HEK293 (cell line): ENCODE data around the gene ARID3B.

Experiments
- BCL11B ChIP-seq: fragments of 450-650 bp; formaldehyde crosslinking; IDR thresholded peaks from 2 replicates; pipeline ENCODE4 v1.5.1; 2016; ENCODE audit warnings: low read depth, missing biosample characterization, missing genetic modification characterization
- GLI4 ChIP-seq: fragments of 450-650 bp; formaldehyde crosslinking; IDR thresholded peaks from 2 replicates; pipeline ENCODE4 v1.5.1; 2016; ENCODE audit warnings: missing biosample characterization, missing genetic modification characterization
- KLF1 ChIP-seq: fragments of 450-650 bp; formaldehyde crosslinking; IDR thresholded peaks from 2 replicates; pipeline ENCODE4 v1.5.1; 2016; ENCODE audit warnings: missing biosample characterization, missing genetic modification characterization
- PBX3 ChIP-seq: sonication (generic); formaldehyde crosslinking; IDR thresholded peaks from 2 replicates; pipeline ENCODE4 v1.8.1; 2022; ENCODE audit warnings: mild to moderate bottlenecking, moderate library complexity, missing genetic modification reagents
- RBAK ChIP-seq: fragments of 450-650 bp; formaldehyde crosslinking; IDR thresholded peaks from 2 replicates; pipeline ENCODE4 v1.5.1; 2016; ENCODE audit warnings: missing biosample characterization, missing genetic modification characterization
- REST ChIP-seq: fragments of 450-650 bp; formaldehyde crosslinking; IDR thresholded peaks from 2 replicates; pipeline ENCODE4 v1.5.1; 2016; ENCODE audit warnings: missing biosample characterization, missing genetic modification characterization
- SALL2 ChIP-seq: fragments of 450-650 bp; formaldehyde crosslinking; IDR thresholded peaks from 2 replicates; pipeline ENCODE4 v1.5.0; 2017; ENCODE audit warnings: missing biosample characterization, mild to moderate bottlenecking, missing genetic modification characterization, borderline replicate concordance
- SCRT1 ChIP-seq: fragments of 450-650 bp; formaldehyde crosslinking; IDR thresholded peaks from 2 replicates; pipeline ENCODE4 v1.5.1; 2016; ENCODE audit warnings: missing biosample characterization, missing genetic modification characterization, borderline replicate concordance
- SP2 ChIP-seq: fragments of 450-650 bp; formaldehyde crosslinking; IDR thresholded peaks from 2 replicates; pipeline ENCODE4 v1.5.1; 2016; ENCODE audit warnings: missing biosample characterization, missing genetic modification characterization
- TRIM28 ChIP-seq: IDR thresholded peaks from 2 replicates; pipeline ENCODE4 v1.6.1; 2011; ENCODE audit warnings: low read length, control low read depth, borderline replicate concordance
- YY2 ChIP-seq: fragments of 450-650 bp; formaldehyde crosslinking; IDR thresholded peaks from 2 replicates; pipeline ENCODE4 v1.5.1; 2016; ENCODE audit warnings: missing biosample characterization, missing genetic modification characterization
- ZIC2 ChIP-seq: fragments of 450-650 bp; formaldehyde crosslinking; IDR thresholded peaks from 2 replicates; pipeline ENCODE4 v1.5.1; 2016; ENCODE audit warnings: missing biosample characterization, missing genetic modification characterization
- ZNF16 ChIP-seq: fragments of 450-650 bp; formaldehyde crosslinking; IDR thresholded peaks from 2 replicates; pipeline ENCODE4 v1.5.1; 2016; ENCODE audit warnings: low read depth, missing biosample characterization, missing genetic modification characterization
- ZNF175 ChIP-seq: fragments of 450-650 bp; formaldehyde crosslinking; IDR thresholded peaks from 2 replicates; pipeline ENCODE4 v1.5.1; 2016; ENCODE audit warnings: missing biosample characterization, missing genetic modification characterization
- ZNF214 ChIP-seq: fragments of 450-650 bp; formaldehyde crosslinking; IDR thresholded peaks from 2 replicates; pipeline ENCODE4 v1.5.1; 2017; ENCODE audit warnings: missing biosample characterization, mild to moderate bottlenecking, missing genetic modification characterization, borderline replicate concordance
- ZNF280C ChIP-seq: fragments of 450-650 bp; formaldehyde crosslinking; IDR thresholded peaks from 2 replicates; pipeline ENCODE4 v1.5.1; 2016; ENCODE audit warnings: missing biosample characterization, missing genetic modification characterization
- ZNF311 ChIP-seq: fragments of 450-650 bp; formaldehyde crosslinking; IDR thresholded peaks from 2 replicates; pipeline ENCODE4 v1.5.1; 2017; ENCODE audit warnings: missing biosample characterization, missing genetic modification characterization, borderline replicate concordance
- ZNF335 ChIP-seq: fragments of 450-650 bp; formaldehyde crosslinking; conservative IDR thresholded peaks from 2 replicates; pipeline ENCODE4 v1.5.1; 2016; ENCODE audit warnings: missing biosample characterization, missing genetic modification characterization
- ZNF341 ChIP-seq: fragments of 450-650 bp; formaldehyde crosslinking; IDR thresholded peaks from 2 replicates; pipeline ENCODE4; 2016; ENCODE audit warnings: low read depth, missing biosample characterization, missing genetic modification characterization
- ZNF366 ChIP-seq: fragments of 450-650 bp; formaldehyde crosslinking; conservative IDR thresholded peaks from 2 replicates; pipeline ENCODE4 v1.5.1; 2016; ENCODE audit warnings: missing biosample characterization, missing genetic modification characterization
- ZNF426 ChIP-seq: fragments of 450-650 bp; formaldehyde crosslinking; IDR thresholded peaks from 2 replicates; pipeline ENCODE4 v1.5.1; 2017; ENCODE audit warnings: missing biosample characterization, missing genetic modification characterization, mild to moderate bottlenecking, inconsistent platforms, moderate library complexity
- ZNF488 ChIP-seq: fragments of 450-650 bp; formaldehyde crosslinking; IDR thresholded peaks from 2 replicates; pipeline ENCODE4 v1.5.1; 2016; ENCODE audit warnings: missing biosample characterization, missing genetic modification characterization
- ZNF621 ChIP-seq: fragments of 450-650 bp; formaldehyde crosslinking; IDR thresholded peaks from 2 replicates; pipeline ENCODE4 v1.5.1; 2017; ENCODE audit warnings: missing biosample characterization, missing genetic modification characterization
- ZNF623 ChIP-seq: fragments of 450-650 bp; formaldehyde crosslinking; IDR thresholded peaks from 2 replicates; pipeline ENCODE4 v1.5.1; 2016; ENCODE audit warnings: missing biosample characterization, missing genetic modification characterization
- ZNF639 ChIP-seq: fragments of 450-650 bp; formaldehyde crosslinking; IDR thresholded peaks from 2 replicates; pipeline ENCODE4 v1.5.1; 2016; ENCODE audit warnings: missing biosample characterization, missing genetic modification characterization
- ZNF791 ChIP-seq: fragments of 450-650 bp; formaldehyde crosslinking; IDR thresholded peaks from 2 replicates; pipeline ENCODE4 v1.5.1; 2016; ENCODE audit warnings: missing biosample characterization, missing genetic modification characterization
- ZNF837 ChIP-seq: fragments of 450-650 bp; formaldehyde crosslinking; IDR thresholded peaks from 2 replicates; pipeline ENCODE4 v1.5.1; 2016; ENCODE audit warnings: missing biosample characterization, missing genetic modification characterization
- ZSCAN5A ChIP-seq: fragments of 450-650 bp; formaldehyde crosslinking; IDR thresholded peaks from 2 replicates; pipeline ENCODE4 v1.5.1; 2016; ENCODE audit warnings: missing biosample characterization, missing genetic modification characterization

ARID3B gene

GRCh38 chr15:74541494-74542165 lies 610 bp downstream of the ARID3B start (continued):
- TF ChIP-seq ZNF280C (tag by site-specific recombination) (no peak), ZNF175 (no peak), SP2 (peak; percentile 68), ZSCAN5A (no peak), ZIC2 (tag by site-specific recombination) (no peak), RBAK (tag by site-specific recombination) (no peak), ZNF214 (tag by site-specific recombination) (no peak), ZNF639 (peak; percentile 27), REST (tag by site-specific recombination) (0 out of 2 replicates have a peak, but pooled peaks have one; percentile 12), YY2 (0 out of 2 replicates have a peak, but pooled peaks have one; percentile 12), ZNF335 (tag by site-specific recombination) (peak; percentile 89), ZNF488 (no peak), TRIM28 (no peak), SCRT1 (tag by site-specific recombination) (no peak), SALL2 (tag by site-specific recombination) (no peak), ZNF311 (no peak), GLI4 (no peak; the same call in 1 of the 2 replicates), PBX3 (no peak), ZNF623 (tag by site-specific recombination) (no peak), BCL11B (peak; percentile 18; the same call in 1 of the 2 replicates), ZNF837 (no peak), ZNF426 (tag by site-specific recombination) (no peak), ZNF621 (tag by site-specific recombination) (no peak), ZNF16 (tag by site-specific recombination) (no peak), ZNF341 (tag by site-specific recombination) (peak; percentile 86), KLF1 (tag by site-specific recombination) (peak; percentile 47), ZNF366 (tag by site-specific recombination) (peak; percentile 50; the same call in 1 of the 2 replicates), ZNF791 (no peak)
